ENCODE results near the gene MTMR3.
"Not testable (repeated sequence)": the region's sequence is repeated elsewhere in the genome, so short reads cannot be mapped to it uniquely, and the experiment has no call there.

DNA sequence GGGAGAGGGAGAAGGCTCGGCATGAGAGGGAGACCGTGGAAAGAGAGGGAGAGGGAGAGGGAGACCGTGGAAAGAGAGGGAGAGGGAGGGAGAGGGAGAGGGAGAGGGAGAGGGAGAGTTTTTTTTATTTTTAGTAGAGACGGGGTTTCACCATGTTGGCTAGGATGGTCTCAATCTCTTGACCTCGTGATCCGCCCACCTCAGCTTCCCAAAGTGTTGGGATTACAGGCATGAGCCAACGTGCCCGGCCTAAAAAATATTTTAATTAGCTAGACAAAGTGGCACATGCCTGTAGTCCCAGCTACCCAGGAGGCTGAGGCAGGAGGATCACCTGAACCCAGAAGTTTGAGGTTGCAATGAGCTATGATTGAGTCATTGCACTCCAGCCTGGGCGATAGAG is 23.9 kb upstream of the MTMR3 start:
- TF ChIP-seq POLR2A, POLR2AphosphoS5 (IDR thresholded peaks at IDR 0.05): not testable (repeated sequence)
- TF ChIP-seq, protein P1, sequence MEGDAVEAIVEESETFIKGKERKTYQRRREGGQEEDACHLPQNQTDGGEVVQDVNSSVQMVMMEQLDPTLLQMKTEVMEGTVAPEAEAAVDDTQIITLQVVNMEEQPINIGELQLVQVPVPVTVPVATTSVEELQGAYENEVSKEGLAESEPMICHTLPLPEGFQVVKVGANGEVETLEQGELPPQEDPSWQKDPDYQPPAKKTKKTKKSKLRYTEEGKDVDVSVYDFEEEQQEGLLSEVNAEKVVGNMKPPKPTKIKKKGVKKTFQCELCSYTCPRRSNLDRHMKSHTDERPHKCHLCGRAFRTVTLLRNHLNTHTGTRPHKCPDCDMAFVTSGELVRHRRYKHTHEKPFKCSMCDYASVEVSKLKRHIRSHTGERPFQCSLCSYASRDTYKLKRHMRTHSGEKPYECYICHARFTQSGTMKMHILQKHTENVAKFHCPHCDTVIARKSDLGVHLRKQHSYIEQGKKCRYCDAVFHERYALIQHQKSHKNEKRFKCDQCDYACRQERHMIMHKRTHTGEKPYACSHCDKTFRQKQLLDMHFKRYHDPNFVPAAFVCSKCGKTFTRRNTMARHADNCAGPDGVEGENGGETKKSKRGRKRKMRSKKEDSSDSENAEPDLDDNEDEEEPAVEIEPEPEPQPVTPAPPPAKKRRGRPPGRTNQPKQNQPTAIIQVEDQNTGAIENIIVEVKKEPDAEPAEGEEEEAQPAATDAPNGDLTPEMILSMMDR (IDR thresholded peaks at IDR 0.05) = not testable (repeated sequence)

Data from breast epithelium (tissue), 3 donors.